CD4-positive, alpha-beta T cell treated with Interleukin-15 for 4 hours (primary cell): ENCODE results near the gene ITM2C.
A peak's percentile ranks its signal among the peaks of the same experiment; 100 is the strongest.

ENCODE experiments used
- DNase-seq: peaks from one replicate; pipeline ENCODE4 v3.0.0-alpha.2; 2020; ENCODE audit warnings: low spot score

ITM2C gene

GRCh38 chr2:230864605-230865306 lies at the start of gene ITM2C:
Gene ITM2C (plus strand): TSS chr2:230864942. CDS start chr2:230865026, 84 bp downstream.
- DNase-seq = peak; percentile 67

DNA sequence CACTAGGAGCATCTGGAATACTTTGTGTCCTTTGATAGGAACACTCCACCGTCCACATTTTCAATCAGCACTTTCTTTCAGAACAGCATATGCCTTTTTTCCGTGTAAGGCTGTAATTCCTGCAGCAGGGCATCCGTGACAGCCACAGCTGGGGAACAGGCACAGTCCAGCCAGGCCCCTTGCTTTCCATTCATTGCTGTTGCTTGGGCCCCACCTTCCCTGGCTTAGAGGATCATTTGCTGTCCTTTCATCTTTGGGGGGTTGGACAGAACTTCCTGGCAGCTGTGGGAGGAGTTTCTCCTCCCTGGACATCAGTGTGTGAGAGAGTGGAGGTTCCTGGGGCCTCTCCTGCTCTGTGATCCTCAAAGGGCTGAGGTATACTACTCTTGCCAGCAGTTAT lies 49.7 kb upstream of the ITM2C start:
- DNase-seq = no peak

- DNase-seq = no peak
Measured at GRCh38 chr2:230816735-230817134, 48.0 kb upstream of the ITM2C start.

DNA sequence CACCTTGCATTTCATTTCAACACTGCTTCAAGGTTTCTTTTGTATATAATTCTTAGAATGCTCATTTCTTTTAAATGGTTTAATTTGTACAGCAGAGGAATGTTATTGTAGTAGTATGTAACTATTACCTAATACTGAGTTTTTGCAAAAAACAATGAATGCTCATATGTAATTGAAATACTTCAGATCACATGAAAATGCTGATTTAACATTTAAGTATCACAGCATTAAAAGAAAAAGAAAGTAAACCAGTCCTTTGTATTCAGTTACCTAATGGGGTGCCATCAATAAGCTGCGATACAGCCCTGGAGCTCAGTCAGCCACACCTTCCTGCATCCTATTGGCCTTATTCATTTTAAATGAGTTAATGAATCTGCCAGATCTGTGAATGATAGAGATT lies 45.3 kb upstream of the ITM2C start:
- no peak for DNase-seq

GRCh38 chr2:230821261-230821990 lies 43.3 kb upstream of the ITM2C start:
- no peak for DNase-seq

- no peak for DNase-seq
Measured at GRCh38 chr2:230821991-230822520, 42.7 kb upstream of the ITM2C start.

GRCh38 chr2:230823264-230823964 lies 41.3 kb upstream of the ITM2C start:
- DNase-seq = no peak

- DNase-seq = peak; percentile 81
Measured at GRCh38 chr2:230824406-230824978, 40.2 kb upstream of the ITM2C start.

DNA sequence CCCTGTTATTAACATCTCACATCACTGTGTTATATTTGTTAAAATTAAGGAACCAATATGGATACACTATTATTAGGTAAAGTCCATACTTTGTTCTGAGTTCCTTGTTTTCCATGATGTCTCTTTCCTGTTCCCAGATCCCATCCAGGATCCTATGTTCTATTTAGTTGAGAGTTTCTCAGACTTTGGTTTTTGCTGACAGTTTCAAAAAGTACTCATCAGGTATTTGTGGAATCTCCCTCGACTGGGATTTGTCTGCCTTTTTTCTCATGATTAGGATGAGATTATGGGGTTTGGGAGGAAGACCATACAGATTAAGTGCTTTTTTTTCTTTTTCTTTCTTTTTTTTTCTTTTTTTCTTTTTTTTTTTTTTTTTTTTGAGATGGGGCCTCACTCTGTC lies 39.4 kb upstream of the ITM2C start:
- no peak for DNase-seq

DNA sequence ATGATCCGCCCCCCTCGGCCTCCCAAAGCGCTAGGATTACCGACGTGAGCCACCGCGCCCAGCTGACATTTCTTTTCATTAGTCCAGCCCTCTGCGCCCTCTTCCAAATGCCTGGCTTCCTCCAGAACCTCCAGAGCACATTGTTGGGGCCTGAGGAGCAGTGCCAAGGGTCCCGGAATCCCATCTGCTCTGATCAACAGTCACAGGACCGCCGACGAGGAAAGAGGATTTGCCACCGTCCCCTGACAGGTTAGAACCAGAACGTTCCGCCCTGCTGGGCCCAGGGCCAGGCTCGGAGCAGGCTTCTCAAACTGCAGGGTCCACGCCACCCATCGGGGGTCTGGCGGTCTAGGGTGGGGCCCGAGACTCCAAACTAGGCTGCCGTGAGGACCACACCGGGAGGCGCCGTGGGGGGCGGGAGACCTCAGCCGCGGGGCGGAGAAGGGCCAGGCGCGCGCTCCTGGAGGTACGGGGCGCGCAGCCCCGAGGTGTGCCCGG lies 36.9 kb upstream of the ITM2C start:
- no peak for DNase-seq

- no peak for DNase-seq
Measured at GRCh38 chr2:230828272-230828961, 36.3 kb upstream of the ITM2C start.

GRCh38 chr2:230829293-230829692 lies 35.4 kb upstream of the ITM2C start:
- DNase-seq = no peak

GRCh38 chr2:230829959-230830358 lies 34.8 kb upstream of the ITM2C start:
- DNase-seq = no peak

- DNase-seq = no peak
Measured at GRCh38 chr2:230830428-230830827, 34.3 kb upstream of the ITM2C start.

DNA sequence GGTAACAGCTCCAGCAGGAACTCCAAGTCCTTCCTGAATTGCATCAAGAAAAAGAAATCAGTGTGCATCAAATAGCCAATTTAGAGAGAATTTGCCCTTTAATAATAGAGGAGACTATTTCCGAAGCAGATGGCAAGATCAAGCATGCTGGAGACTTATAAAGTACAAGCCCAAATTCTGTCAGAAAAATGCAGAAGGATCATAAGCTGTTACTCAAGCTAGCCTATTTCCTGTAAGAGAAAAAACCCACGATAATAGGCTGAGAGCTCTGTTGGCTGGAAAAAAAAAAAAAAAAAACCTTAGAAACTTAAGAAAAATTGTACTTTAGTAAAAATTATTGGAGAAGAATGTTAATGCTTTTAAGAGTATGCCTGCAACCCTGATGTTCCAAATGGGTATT lies 24.4 kb upstream of the ITM2C start:
- DNase-seq = no peak

DNA sequence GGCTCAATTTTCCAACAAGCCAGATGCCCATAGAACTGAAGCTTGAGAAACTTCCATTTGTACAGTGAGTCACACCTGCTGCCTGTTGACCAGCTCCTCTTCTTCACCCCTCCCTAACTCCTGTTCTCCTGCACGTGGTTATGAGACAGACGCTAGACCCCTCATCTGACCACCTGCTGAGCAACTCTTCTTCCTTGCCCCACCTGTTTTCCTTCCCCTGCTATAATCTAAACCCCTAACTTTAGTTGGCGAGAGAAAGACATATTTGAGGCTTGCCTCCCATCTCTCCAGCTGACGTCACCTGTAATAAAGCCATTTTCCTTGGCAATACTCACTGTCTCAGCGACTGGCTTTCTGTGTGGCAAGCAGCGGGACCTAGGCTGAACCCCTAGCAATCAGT lies 22.3 kb upstream of the ITM2C start:
- DNase-seq = no peak

- no peak for DNase-seq
Measured at GRCh38 chr2:230843132-230843531, 21.6 kb upstream of the ITM2C start.

DNA sequence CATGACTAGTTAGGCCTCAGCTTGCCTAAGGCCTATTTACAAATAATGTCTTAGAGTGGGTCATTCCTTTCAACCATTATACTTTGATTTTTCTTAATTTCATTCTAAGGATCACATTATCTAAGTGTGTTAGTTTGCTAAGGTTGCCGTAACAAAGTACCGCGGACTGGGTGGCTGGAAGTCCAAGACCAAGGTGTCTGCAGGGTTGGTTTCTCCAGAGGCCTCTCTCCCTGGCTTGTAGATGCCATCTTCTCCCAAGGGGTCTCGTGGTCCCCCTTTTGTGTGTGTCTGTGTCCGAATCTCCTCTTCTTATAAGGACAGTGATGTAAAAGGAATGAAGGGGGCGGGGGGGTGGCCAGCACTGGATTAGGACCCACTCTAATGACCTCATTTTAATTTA lies 18.4 kb upstream of the ITM2C start:
- DNase-seq = no peak

DNA sequence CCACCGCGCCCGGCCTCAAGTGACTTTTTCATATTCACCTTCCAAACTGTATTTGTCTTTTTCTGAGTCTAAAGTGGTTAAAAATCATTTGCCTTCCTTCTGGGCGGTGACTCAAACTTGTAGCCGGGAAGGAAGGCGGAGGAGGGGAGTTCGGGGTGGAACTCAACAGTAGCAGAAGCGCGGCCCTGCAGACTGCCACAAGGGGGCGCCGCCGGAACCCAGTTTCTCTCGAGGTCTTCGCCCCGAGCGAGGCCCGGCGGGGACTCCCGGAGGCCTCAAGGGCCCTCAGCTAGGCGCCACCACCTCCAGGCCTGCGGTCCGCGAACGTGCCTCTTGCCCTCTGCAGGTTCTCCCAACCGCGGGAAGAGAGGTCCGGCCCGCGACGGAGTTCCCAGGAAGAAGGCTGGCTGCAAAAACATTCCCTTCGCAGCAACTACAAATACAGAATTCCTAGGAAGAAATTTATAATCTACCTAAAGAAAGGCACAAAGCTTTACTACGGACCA lies 16.8 kb upstream of the ITM2C start:
- DNase-seq = peak; percentile 85

DNA sequence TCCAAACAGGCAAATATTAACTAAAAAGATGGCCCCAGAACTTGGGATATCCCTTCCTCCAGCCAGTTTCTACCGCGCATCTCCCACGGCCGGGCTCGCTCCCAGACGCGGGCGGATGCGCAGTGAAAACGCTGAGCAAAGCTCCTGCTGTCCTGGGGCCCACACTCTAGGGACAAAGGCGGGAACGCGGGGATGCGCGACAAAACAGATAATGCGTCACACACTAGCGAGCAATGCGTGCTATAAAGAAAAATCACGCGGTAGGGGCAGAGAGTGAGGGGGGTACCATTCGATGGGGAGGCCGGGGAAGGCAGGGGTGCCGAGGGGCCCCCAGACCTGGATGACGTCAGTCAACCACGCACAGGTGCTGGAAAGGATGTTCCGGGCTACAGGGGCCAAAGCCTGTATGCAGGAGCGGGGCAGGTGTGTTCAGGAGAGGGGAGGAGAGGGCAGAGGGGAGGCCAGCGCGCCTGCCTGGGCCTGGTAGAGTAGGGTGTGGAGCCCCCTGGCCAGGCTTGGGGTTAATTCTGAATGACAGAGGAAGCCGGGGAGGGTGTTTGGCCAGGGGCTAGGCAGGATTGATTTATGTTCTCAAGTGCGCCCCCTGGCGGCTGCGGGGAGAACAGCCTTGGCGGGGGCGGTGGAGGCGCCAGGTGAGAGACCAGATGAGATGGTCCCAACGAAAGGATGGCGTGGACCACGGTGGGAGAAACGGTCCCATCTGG lies 14.9 kb upstream of the ITM2C start:
- DNase-seq = peak; percentile 69

- no peak for DNase-seq
Measured at GRCh38 chr2:230850358-230850658, 14.4 kb upstream of the ITM2C start.
